Motor neuron (in vitro differentiated cells): ENCODE data around the gene KIF2A. TPM values are rescaled to one million over a fixed set of nuclear protein-coding genes. Genes with fewer than 3 reads are reported as not detected.

ENCODE experiments used
- ATAC-seq, 8 experiments: fragments of 200-7000 bp; cut with Tn5 transposase; replicated peaks in 6 of 8; 2 replicates each; pipeline ENCODE4 v1.8.0; 2021; ENCODE audit warnings: mild to moderate bottlenecking in 8 of 8, moderate library complexity in 8 of 8
- H3K27ac ChIP-seq, 2 donors: fragments of 250-450 bp; sonication (Bioruptor Pico); 2 replicates each; pipeline ENCODE4 v1.9.0; 2021; ENCODE audit warnings: antibody characterized with exemption in 2 of 2, mild to moderate bottlenecking in 2 of 2, moderate library complexity in 1 of 2
- H3K4me1 ChIP-seq, 2 donors: fragments of 250-450 bp; sonication (Bioruptor Pico); replicated peaks in 1 of 2; 2 replicates each; pipeline ENCODE4 v1.6.1; 2021; ENCODE audit warnings: antibody characterized with exemption in 2 of 2, mild to moderate bottlenecking in 2 of 2, moderate library complexity in 1 of 2
- H3K4me3 ChIP-seq, 5 donors: fragments of 250-450 bp; sonication (Bioruptor Pico); 2 replicates each; pipeline ENCODE4 v1.9.0; 2021; ENCODE audit warnings: antibody characterized with exemption in 5 of 5, mild to moderate bottlenecking in 5 of 5, moderate library complexity in 4 of 5
- WGBS, 10 experiments: fragments of 450-650 bp; shearing (Covaris generic); methylation state at CpG; one replicate each; pipeline ENCODE4 v1.0.0; 2022; 5-methylcytosine and 5-hydroxymethylcytosine counted together
- in situ Hi-C, 9 experiments: fragments of 400-800 bp; cut with MboI; loops; one replicate each; pipeline ENCODE4 v1.15.0; 2021; ENCODE audit warnings: low sequenced_read_pairs in 9 of 9, low pct_unique_long_range_greater_than_20kb in 2 of 9; ENCODE audit not compliant: unreplicated experiment in 9 of 9
- total RNA-seq, 8 experiments: library from RNA; unstranded; fragments of 300-600 nt; gene quantifications; 2 replicates each; pipeline versions ENCODE4 v1.2.3 to v1.2.4, GENCODE V29; 2022

KIF2A gene
- total RNA-seq, 8 experiments from 2014 or later: 40.2 to 104 (median 65.4) TPM

DNA sequence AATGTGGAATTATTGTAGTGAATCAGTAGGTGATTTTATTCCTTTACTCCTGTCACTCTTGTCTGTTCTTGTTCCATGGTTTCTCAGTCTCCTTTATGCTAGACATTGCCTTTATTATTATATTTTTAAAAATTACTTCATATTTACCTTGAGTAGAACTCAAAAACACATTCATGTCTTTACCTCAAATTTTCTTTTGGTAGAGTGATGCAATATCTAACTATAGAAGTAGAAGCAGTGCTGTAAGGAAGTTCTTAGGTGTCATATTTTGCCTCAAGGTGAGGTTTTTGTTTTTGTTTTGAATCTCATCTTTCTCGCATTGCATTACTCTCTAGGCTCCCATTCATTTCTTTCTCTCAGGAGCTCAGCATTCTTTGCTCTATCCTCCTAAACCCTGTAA lies 118.8 kb downstream of the KIF2A start:
- Histone ChIP-seq H3K4me1 (no peaks in the 10 kb centered on the region), H3K27ac (no peak overlapping the region), H3K4me3 (no peak overlapping the region)
- in situ Hi-C loops: loop anchor here in 1 of 9 experiments (25.0 kb wide), 1 partner anchor 1538 kb away; the partner anchor contains the start of gene HTR1A
- WGBS, 10 experiments: 83 to 100% (median 100%) methylated on average over 1 of the region's 1 CpG; no CpG with 5 or more reads in 1 of the 10 experiments
- ATAC-seq: no peak

DNA sequence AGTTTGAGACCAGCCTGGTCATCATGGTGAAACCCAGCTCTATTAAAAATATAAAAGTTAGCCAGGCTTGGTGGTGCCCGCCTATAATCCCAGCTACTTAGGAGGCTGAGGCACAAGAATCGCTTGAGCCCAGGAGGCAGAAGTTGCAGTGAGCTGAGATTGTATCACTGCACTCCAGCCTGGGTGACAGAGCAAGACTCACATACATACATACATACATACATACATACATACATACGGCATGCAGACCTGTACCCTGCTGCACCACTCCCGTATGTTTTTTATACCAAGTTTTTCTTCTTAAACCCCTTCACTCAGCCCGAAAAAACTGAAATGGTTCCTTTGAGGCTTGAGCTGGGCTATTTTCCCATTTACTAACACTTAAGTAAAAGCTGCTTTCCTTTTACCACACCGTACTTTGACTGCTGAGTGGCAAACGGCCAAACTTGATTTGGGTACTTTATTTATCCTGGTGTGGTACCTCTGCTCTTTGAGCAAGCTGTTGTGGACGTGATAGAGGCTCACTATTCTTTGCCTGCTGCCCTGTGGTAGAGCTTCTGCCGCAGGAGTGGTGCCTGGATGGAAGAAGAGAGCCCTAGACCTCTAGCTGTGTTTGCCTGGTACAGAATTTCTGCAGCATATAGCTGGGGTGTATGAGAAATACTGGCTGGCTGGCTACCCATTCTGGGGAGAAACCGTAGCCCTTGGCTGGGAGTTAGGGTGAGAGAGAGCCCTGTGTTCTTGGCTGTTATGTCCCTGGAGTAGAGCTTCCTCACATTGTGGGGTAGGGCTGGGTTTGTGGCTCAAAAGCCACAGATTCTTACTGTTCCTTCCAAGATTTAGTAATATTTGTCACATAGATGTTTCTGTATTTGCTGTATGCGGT lies 126.0 kb downstream of the KIF2A start:
- 45 to 100% (median 85%) methylated on average over 1 to 10 of the region's 11 CpGs; no CpG with 5 or more reads in 3 of the 10 experiments for WGBS, 10 experiments
- Histone ChIP-seq H3K27ac (no peak overlapping the region), H3K4me1 (no peaks in the 10 kb centered on the region), H3K4me3 (no peak overlapping the region)
- peak in 4 of 8 experiments; percentile 14 to 96 (median 74) for ATAC-seq
- in situ Hi-C loops: loop anchor here in 1 of 9 experiments (25.0 kb wide), 1 partner anchor 1530 kb away; the partner anchor contains the start of gene HTR1A

DNA sequence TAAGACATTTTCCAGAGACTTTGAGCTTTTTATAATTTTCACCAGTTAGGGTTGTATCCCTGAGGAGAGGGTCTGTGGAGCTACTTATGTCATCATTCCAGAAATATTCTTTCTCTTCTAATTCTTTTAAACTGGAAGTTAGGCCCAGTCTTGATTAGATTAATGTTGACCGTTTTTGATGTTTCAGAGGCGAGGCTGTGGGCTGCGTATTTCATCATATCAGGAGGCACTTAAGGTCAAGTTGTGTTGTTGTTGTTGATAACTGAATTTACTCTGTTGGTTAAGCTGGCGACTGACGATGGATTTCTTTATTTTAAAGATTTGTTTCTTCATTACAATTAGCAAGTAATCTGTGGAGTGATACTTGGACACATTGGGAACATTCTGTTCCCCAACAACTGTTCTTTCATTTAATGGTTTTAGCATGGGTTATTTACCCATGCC lies 126.6 kb downstream of the KIF2A start:
- in situ Hi-C loops: loop anchor here in 1 of 9 experiments (25.0 kb wide), 1 partner anchor 1530 kb away; the partner anchor contains the start of gene HTR1A
- H3K4me3 ChIP-seq: no peak overlapping the region
- no peak overlapping the region for H3K27ac ChIP-seq
- no peaks in the 10 kb centered on the region for H3K4me1 ChIP-seq
- 29 to 100% (median 92%) methylated on average over 3 to 5 of the region's 5 CpGs for WGBS, 10 experiments
- ATAC-seq: peak in 1 of 8 experiments; percentile 19

Other genes with a start within 250 kb of the KIF2A start
- 10 to 100 TPM; 20.6 to 35.4 (median 27.5) TPM for gene DIMT1, start 97.7 kb downstream of the KIF2A start, total RNA-seq
- gene IPO11, start 106.6 kb downstream of the KIF2A start, total RNA-seq: 10 to 100 TPM; 12.6 to 36.7 (median 18.9) TPM